HepG2 (cell line): ENCODE measurements around the gene ARFIP1. TPM values are rescaled to one million over a fixed set of nuclear protein-coding genes. Genes with fewer than 3 reads are reported as not detected.

Source experiments
- ATF7-NPFF ChIP-seq: sonication (generic); formaldehyde crosslinking; IDR thresholded peaks from 2 replicates; pipeline ENCODE4 v1.8.1; 2023; ENCODE audit warnings: mild to moderate bottlenecking, low read depth, missing genetic modification reagents, moderate library complexity
- CEBPB ChIP-seq: IDR thresholded peaks from 2 replicates; pipeline ENCODE4 v1.6.1; 2011; ENCODE audit warnings: low read depth, low read length, improper control_type of control experiment, borderline replicate concordance
- CENPT ChIP-seq: sonication (generic); formaldehyde crosslinking; IDR thresholded peaks from 2 replicates; pipeline ENCODE4 v1.8.0; 2022; ENCODE audit warnings: low read depth, mild to moderate bottlenecking, moderate library complexity, missing genetic modification reagents
- EED ChIP-seq: sonication (generic); formaldehyde crosslinking; IDR thresholded peaks from 2 replicates; pipeline ENCODE4 v1.5.0; 2020; ENCODE audit warnings: mild to moderate bottlenecking, missing genetic modification reagents
- HNF4A ChIP-seq: sonication (generic); formaldehyde crosslinking; IDR thresholded peaks from 2 replicates; pipeline ENCODE4 v1.4.0; 2020; ENCODE audit warnings: missing genetic modification reagents
- HNRNPK ChIP-seq: fragments of 200-400 bp; formaldehyde crosslinking; IDR thresholded peaks from 2 replicates; pipeline ENCODE4 v1.6.1; 2018; ENCODE audit warnings: low read length, low read depth, moderate library complexity, mild to moderate bottlenecking; ENCODE audit not compliant: poor library complexity, severe bottlenecking
- HNRNPUL1 ChIP-seq: fragments of 200-400 bp; formaldehyde crosslinking; IDR thresholded peaks from 2 replicates; pipeline ENCODE4 v1.6.1; 2017; ENCODE audit warnings: low read depth, mild to moderate bottlenecking, low read length, moderate library complexity
- KLF13 ChIP-seq: sonication (generic); formaldehyde crosslinking; IDR thresholded peaks from 2 replicates; pipeline ENCODE4 v1.4.0; 2020; ENCODE audit warnings: mild to moderate bottlenecking, missing genetic modification reagents
- KLF9 ChIP-seq: IDR thresholded peaks from 2 replicates; pipeline ENCODE4 v1.6.1; 2016; ENCODE audit warnings: low read depth
- MTF1 ChIP-seq: sonication (generic); formaldehyde crosslinking; IDR thresholded peaks from 2 replicates; pipeline ENCODE4 v1.5.0; 2020; ENCODE audit warnings: missing genetic modification reagents
- NRL ChIP-seq: sonication (generic); formaldehyde crosslinking; IDR thresholded peaks from 2 replicates; pipeline ENCODE4 v1.5.0; 2020; ENCODE audit warnings: missing genetic modification reagents, mild to moderate bottlenecking, moderate library complexity, borderline replicate concordance
- PCBP2 ChIP-seq: fragments of 200-400 bp; formaldehyde crosslinking; optimal IDR thresholded peaks from 2 replicates; pipeline ENCODE3; 2018; ENCODE audit warnings: low read length, low read depth; ENCODE audit not compliant: poor library complexity, severe bottlenecking
- PHF20 ChIP-seq: sonication (generic); formaldehyde crosslinking; IDR thresholded peaks from 2 replicates; pipeline ENCODE4 v1.5.0; 2020; ENCODE audit warnings: mild to moderate bottlenecking, missing genetic modification reagents
- POLR2A ChIP-seq, 2 experiments: IDR thresholded peaks; 2 replicates each; pipeline ENCODE4 v1.6.1; 2011; ENCODE audit warnings: low read depth in 2 of 2, low read length in 2 of 2, mild to moderate bottlenecking in 1 of 2, moderate library complexity in 1 of 2; ENCODE audit not compliant: insufficient read depth in 1 of 2
- TBL1XR1 ChIP-seq: fragments of 150-350 bp; IDR thresholded peaks from 2 replicates; pipeline ENCODE4 v1.6.1; 2014; ENCODE audit warnings: borderline replicate concordance, low read length; ENCODE audit not compliant: partially characterized antibody
- ZNF274 ChIP-seq: sonication (generic); formaldehyde crosslinking; IDR thresholded peaks from 2 replicates; pipeline ENCODE4 v1.5.1; 2020; ENCODE audit warnings: mild to moderate bottlenecking, missing genetic modification reagents
- ZNF569 ChIP-seq: sonication (generic); formaldehyde crosslinking; IDR thresholded peaks from 2 replicates; pipeline ENCODE4 v1.5.0; 2020; ENCODE audit warnings: mild to moderate bottlenecking, missing genetic modification reagents, moderate library complexity, borderline replicate concordance
- ZNF75D ChIP-seq: sonication (generic); formaldehyde crosslinking; IDR thresholded peaks from 2 replicates; pipeline ENCODE4 v1.8.1; 2023; ENCODE audit warnings: missing genetic modification reagents, mild to moderate bottlenecking, borderline replicate concordance
- polyA plus RNA-seq, 8 experiments: library from polyadenylated mRNA; depleted of rRNA in 3 of 8; stranded (reverse) in 7 of 8; unstranded in 1 of 8; fragments of >200 nt; fragmentation: Illumina TruSeq in 4 of 8; extraction: Trizol in 4 of 8; gene quantifications; 2 replicates each; pipeline versions ENCODE4 v1.2.1 to v1.2.3, GENCODE V29; 2011 to 2016; ENCODE audit warnings: low read depth in 4 of 8, missing spikeins in 1 of 8, mixed read lengths in 1 of 8; ENCODE audit not compliant: insufficient read depth in 1 of 8
- total RNA-seq, 5 experiments: library from RNA; depleted of rRNA; stranded (reverse); fragments of >200 nt; fragmentation: Illumina TruSeq; extraction: Trizol; gene quantifications; 2 replicates each; pipeline ENCODE4 v1.2.3, GENCODE V29; 2016; ENCODE audit warnings: low read depth in 1 of 5
- TF ChIP-seq, protein P1 (sequence below): sonication (generic); formaldehyde crosslinking; IDR thresholded peaks from 2 replicates; pipeline ENCODE4 v1.5.0; 2020; ENCODE audit warnings: missing genetic modification reagents
- TF ChIP-seq, protein P2 (sequence below): sonication (generic); formaldehyde crosslinking; IDR thresholded peaks from 2 replicates; pipeline ENCODE4 v1.5.0; 2020; ENCODE audit warnings: mild to moderate bottlenecking, missing genetic modification reagents
- TF ChIP-seq, protein P3 (sequence below): sonication (generic); formaldehyde crosslinking; IDR thresholded peaks from 2 replicates; pipeline ENCODE4 v1.4.0; 2020; ENCODE audit warnings: low read depth, missing genetic modification reagents
- TF ChIP-seq, protein P4 (sequence below): IDR thresholded peaks from 2 replicates; pipeline ENCODE4 v1.6.1; 2016; ENCODE audit warnings: missing compliant biosample characterization, missing genetic modification reagents, borderline replicate concordance

ARFIP1 gene
- total and polyA plus RNA-seq, 2 of the 13 experiments (the other 11 are each of a cell fraction or from before 2014, with no cell fraction given), result 9.9 to 27.7 TPM

DNA sequence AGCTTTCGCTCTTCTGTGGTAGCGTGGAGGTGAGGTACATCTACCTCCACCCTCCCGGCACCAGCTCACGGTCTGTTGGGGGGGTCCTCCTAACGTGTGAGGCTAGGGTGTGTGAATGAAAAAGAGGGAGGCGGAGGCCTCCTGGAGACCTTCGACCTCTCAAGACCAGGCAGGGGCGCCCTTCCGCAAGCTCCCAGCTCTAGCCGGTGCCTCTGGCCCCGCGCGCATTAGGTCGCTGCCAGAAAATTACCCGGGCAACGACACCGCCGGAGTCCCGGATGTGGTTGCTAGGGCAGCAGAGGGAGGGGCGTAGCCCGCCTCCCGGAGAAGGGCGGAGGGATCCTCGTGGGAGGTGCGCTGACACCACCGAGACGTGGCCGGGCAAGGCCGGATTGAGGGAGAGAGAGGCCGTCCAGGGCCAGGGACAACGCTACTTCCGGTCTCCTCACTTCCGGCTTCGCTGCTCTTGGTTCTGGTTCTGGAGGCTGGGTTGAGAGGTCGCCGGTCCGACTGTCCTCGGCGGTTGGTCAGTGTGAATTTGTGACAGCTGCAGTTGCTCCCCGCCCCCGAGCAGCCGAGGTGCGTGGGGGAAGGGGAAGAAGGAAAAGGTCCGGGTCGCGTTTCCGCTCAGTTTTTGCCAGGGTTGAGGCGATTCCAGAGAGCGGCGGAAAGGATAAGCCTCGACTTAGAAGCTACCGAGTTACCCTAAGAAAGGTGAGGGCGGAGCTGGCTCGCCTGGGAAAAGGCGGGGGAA lies at the start of gene ARFIP1, which contains the start of gene TIGD4 (continued):
- TF ChIP-seq ZNF274 (CRISPR knock-in tag), result peak; percentile 78
- no peak for TF ChIP-seq MTF1
- TF ChIP-seq, protein P1, sequence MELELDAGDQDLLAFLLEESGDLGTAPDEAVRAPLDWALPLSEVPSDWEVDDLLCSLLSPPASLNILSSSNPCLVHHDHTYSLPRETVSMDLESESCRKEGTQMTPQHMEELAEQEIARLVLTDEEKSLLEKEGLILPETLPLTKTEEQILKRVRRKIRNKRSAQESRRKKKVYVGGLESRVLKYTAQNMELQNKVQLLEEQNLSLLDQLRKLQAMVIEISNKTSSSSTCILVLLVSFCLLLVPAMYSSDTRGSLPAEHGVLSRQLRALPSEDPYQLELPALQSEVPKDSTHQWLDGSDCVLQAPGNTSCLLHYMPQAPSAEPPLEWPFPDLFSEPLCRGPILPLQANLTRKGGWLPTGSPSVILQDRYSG, result no peak
- peak; percentile 37 for TF ChIP-seq HNF4A (CRISPR knock-in tag)
- peak; percentile 91 for TF ChIP-seq PHF20 (CRISPR knock-in tag)
- TF ChIP-seq, protein P2, sequence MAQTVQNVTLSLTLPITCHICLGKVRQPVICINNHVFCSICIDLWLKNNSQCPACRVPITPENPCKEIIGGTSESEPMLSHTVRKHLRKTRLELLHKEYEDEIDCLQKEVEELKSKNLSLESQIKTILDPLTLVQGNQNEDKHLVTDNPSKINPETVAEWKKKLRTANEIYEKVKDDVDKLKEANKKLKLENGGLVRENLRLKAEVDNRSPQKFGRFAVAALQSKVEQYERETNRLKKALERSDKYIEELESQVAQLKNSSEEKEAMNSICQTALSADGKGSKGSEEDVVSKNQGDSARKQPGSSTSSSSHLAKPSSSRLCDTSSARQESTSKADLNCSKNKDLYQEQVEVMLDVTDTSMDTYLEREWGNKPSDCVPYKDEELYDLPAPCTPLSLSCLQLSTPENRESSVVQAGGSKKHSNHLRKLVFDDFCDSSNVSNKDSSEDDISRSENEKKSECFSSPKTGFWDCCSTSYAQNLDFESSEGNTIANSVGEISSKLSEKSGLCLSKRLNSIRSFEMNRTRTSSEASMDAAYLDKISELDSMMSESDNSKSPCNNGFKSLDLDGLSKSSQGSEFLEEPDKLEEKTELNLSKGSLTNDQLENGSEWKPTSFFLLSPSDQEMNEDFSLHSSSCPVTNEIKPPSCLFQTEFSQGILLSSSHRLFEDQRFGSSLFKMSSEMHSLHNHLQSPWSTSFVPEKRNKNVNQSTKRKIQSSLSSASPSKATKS (CRISPR knock-in tag), result no peak
- peak; percentile 57; the same call in 1 of the 2 replicates for TF ChIP-seq ATF7-NPFF
- TF ChIP-seq, protein P3, sequence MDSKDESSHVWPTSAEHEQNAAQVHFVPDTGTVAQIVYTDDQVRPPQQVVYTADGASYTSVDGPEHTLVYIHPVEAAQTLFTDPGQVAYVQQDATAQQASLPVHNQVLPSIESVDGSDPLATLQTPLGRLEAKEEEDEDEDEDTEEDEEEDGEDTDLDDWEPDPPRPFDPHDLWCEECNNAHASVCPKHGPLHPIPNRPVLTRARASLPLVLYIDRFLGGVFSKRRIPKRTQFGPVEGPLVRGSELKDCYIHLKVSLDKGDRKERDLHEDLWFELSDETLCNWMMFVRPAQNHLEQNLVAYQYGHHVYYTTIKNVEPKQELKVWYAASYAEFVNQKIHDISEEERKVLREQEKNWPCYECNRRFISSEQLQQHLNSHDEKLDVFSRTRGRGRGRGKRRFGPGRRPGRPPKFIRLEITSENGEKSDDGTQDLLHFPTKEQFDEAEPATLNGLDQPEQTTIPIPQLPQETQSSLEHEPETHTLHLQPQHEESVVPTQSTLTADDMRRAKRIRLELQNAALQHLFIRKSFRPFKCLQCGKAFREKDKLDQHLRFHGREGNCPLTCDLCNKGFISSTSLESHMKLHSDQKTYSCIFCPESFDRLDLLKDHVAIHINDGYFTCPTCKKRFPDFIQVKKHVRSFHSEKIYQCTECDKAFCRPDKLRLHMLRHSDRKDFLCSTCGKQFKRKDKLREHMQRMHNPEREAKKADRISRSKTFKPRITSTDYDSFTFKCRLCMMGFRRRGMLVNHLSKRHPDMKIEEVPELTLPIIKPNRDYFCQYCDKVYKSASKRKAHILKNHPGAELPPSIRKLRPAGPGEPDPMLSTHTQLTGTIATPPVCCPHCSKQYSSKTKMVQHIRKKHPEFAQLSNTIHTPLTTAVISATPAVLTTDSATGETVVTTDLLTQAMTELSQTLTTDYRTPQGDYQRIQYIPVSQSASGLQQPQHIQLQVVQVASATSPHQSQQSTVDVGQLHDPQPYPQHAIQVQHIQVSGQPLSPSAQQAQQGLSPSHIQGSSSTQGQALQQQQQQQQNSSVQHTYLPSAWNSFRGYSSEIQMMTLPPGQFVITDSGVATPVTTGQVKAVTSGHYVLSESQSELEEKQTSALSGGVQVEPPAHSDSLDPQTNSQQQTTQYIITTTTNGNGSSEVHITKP (CRISPR knock-in tag), result no peak; the same call in 1 of the 2 replicates
- no peak for TF ChIP-seq KLF13 (CRISPR knock-in tag)
- no peak for TF ChIP-seq HNRNPK
- TF ChIP-seq KLF9, result peak; percentile 82; the same call in 1 of the 2 replicates
- no peak for TF ChIP-seq TBL1XR1
- TF ChIP-seq ZNF569, result no peak
- no peak for TF ChIP-seq HNRNPUL1
- no peak for TF ChIP-seq NRL (CRISPR knock-in tag)
- TF ChIP-seq PCBP2, result no peak
- TF ChIP-seq EED (CRISPR knock-in tag), result 0 out of 2 replicates have a peak, but pooled peaks have one; percentile 69
- TF ChIP-seq, protein P4, sequence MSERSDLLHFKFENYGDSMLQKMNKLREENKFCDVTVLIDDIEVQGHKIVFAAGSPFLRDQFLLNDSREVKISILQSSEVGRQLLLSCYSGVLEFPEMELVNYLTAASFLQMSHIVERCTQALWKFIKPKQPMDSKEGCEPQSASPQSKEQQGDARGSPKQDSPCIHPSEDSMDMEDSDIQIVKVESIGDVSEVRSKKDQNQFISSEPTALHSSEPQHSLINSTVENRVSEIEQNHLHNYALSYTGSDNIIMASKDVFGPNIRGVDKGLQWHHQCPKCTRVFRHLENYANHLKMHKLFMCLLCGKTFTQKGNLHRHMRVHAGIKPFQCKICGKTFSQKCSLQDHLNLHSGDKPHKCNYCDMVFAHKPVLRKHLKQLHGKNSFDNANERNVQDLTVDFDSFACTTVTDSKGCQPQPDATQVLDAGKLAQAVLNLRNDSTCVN (CRISPR knock-in tag), result peak; percentile 66; the same call in 1 of the 2 replicates
- TF ChIP-seq CEBPB, result no peak
- no peak for TF ChIP-seq ZNF75D
- TF ChIP-seq POLR2A (IDR thresholded peaks at IDR 0.05; ENCODE audit: insufficient read depth in 1 of 2, low read depth in 2 of 2, low read length in 2 of 2), result peak; percentile 66 to 86; a peak in 3 of 4 replicates
- TF ChIP-seq CENPT (CRISPR knock-in tag), result no peak
